H1 (cell line): Measurements from ENCODE around the gene ABHD2. TPM values are rescaled to one million over a fixed set of nuclear protein-coding genes. Genes with fewer than 3 reads are reported as not detected.
A peak's percentile ranks its signal among the peaks of the same experiment; 100 is the strongest.

ENCODE experiments used
- CTCF ChIA-PET: fragments of 300-600 bp; sonication (Branson Sonifier 250); formaldehyde crosslinking; loops from one replicate; lab custom pipeline; 2021; ENCODE audit not compliant: partially characterized antibody; lab: Charles Lee
- POLR2A ChIA-PET: fragments of 300-600 bp; sonication (Branson Sonifier 250); formaldehyde crosslinking; loops from one replicate; lab custom pipeline; 2021; ENCODE audit warnings: inconsistent platforms; ENCODE audit not compliant: partially characterized antibody; lab: Charles Lee
- DNase-seq, 2 experiments: peaks; one replicate each; pipeline versions ENCODE4 v3.0.0 to v3.0.0-alpha.2; 2010 to 2022; ENCODE audit warnings: low spot score in 2 of 2, low read depth in 1 of 2, mixed read lengths in 1 of 2
- FAIRE-seq: peaks from 2 replicates; lab custom pipeline; 2011; peaks lifted over from hg19 to GRCh38; lab: Jason Lieb, UNC
- H2AFZ ChIP-seq: 2 replicates; pipeline ENCODE4 v1.8.1; 2012; ENCODE audit warnings: low read length, inconsistent platforms
- H2AK5ac ChIP-seq: 2 replicates; pipeline ENCODE4 v1.6.1; 2013; ENCODE audit warnings: low read depth, low read length
- H2BK120ac ChIP-seq: replicated peaks from 2 replicates; pipeline ENCODE3; 2013; ENCODE audit warnings: low read depth, low read length, inconsistent platforms
- H2BK12ac ChIP-seq: 2 replicates; pipeline ENCODE4 v1.6.1; 2013; ENCODE audit warnings: low read depth, low read length
- H2BK15ac ChIP-seq: 2 replicates; pipeline ENCODE4 v1.6.1; 2013; ENCODE audit warnings: low read length
- H2BK20ac ChIP-seq: 2 replicates; pipeline ENCODE4 v1.6.1; 2013; ENCODE audit warnings: low read length
- H2BK5ac ChIP-seq: 2 replicates; pipeline ENCODE4 v1.6.1; 2013; ENCODE audit warnings: low read depth, low read length
- H3K14ac ChIP-seq: 2 replicates; pipeline ENCODE4 v1.6.1; 2013; ENCODE audit warnings: inconsistent platforms; ENCODE audit not compliant: insufficient read length
- H3K18ac ChIP-seq: 2 replicates; pipeline ENCODE4 v1.6.1; 2013; ENCODE audit warnings: low read length; ENCODE audit errors: extremely low read depth
- H3K23ac ChIP-seq: 2 replicates; pipeline ENCODE4 v1.6.1; 2013; ENCODE audit warnings: inconsistent platforms; ENCODE audit not compliant: insufficient read length
- H3K23me2 ChIP-seq: 2 replicates; pipeline ENCODE4 v1.6.1; 2013; ENCODE audit warnings: low read depth, low read length
- H3K27ac ChIP-seq: 2 replicates; pipeline ENCODE4 v1.6.1; 2011; ENCODE audit warnings: low read depth, low read length, inconsistent platforms
- H3K27me3 ChIP-seq, 4 experiments: replicated peaks in 1 of 4; 1 replicate in 1 of 4; 2 replicates in 3 of 4; pipeline versions ENCODE4 v1.6.1 to v1.8.1; 2011 to 2013; ENCODE audit warnings: low read length in 3 of 4, mild to moderate bottlenecking in 3 of 4, inconsistent platforms in 2 of 4, mixed read lengths in 2 of 4, moderate library complexity in 1 of 4; ENCODE audit not compliant: control insufficient read depth in 3 of 4, insufficient read depth in 3 of 4; ENCODE audit errors: extremely low read depth in 1 of 4
- H3K36me3 ChIP-seq, 4 experiments: 2 replicates each; pipeline versions ENCODE4 v1.6.1 to v1.8.1; 2011 to 2013; ENCODE audit warnings: mild to moderate bottlenecking in 4 of 4, low read length in 3 of 4, moderate library complexity in 2 of 4, control low read depth in 1 of 4, inconsistent platforms in 1 of 4; ENCODE audit not compliant: insufficient read depth in 4 of 4, control insufficient read depth in 2 of 4
- H3K4ac ChIP-seq: replicated peaks from 2 replicates; pipeline ENCODE3; 2013; ENCODE audit warnings: low read length, low read depth, mixed read lengths, inconsistent platforms; ENCODE audit not compliant: insufficient read length
- H3K4me1 ChIP-seq, 4 experiments: replicated peaks in 1 of 4; 1 replicate in 1 of 4; 2 replicates in 3 of 4; pipeline versions ENCODE4 v1.6.1 to v1.8.1; 2011 to 2013; ENCODE audit warnings: low read length in 3 of 4, inconsistent platforms in 2 of 4, mixed read lengths in 1 of 4; ENCODE audit not compliant: insufficient read depth in 4 of 4, control insufficient read depth in 3 of 4
- H3K4me2 ChIP-seq, 2 experiments: 2 replicates each; pipeline versions ENCODE4 v1.6.1 to v1.8.1; 2011 to 2013; ENCODE audit warnings: low read depth in 2 of 2, low read length in 2 of 2, control low read depth in 1 of 2, inconsistent platforms in 1 of 2, mild to moderate bottlenecking in 1 of 2; ENCODE audit not compliant: insufficient read depth in 1 of 2
- H3K4me3 ChIP-seq, 4 experiments: fragments of 200-600, 300-600 bp in 1 of 4; sonication (generic), shearing (Covaris generic), sonication (Bioruptor Twin) in 1 of 4; 2 replicates each; pipeline versions ENCODE4 v1.5.1 to v1.8.1; 2011 to 2016; ENCODE audit warnings: low read length in 4 of 4, low read depth in 3 of 4, control low read depth in 2 of 4, inconsistent platforms in 2 of 4, mild to moderate bottlenecking in 2 of 4, mixed read lengths in 1 of 4, moderate library complexity in 1 of 4; ENCODE audit not compliant: insufficient read depth in 2 of 4; ENCODE audit errors: extremely low read depth in 1 of 4
- H3K56ac ChIP-seq: replicated peaks from 2 replicates; pipeline ENCODE3; 2013; ENCODE audit warnings: low read depth, mild to moderate bottlenecking, mixed read lengths, low read length, inconsistent platforms; ENCODE audit not compliant: insufficient read length
- H3K79me1 ChIP-seq: 2 replicates; pipeline ENCODE4 v1.6.1; 2013; ENCODE audit warnings: low read depth, low read length, control low read depth
- H3K79me2 ChIP-seq, 2 experiments: 2 replicates each; pipeline versions ENCODE4 v1.6.1 to v1.8.1; 2012 to 2013; ENCODE audit warnings: low read length in 2 of 2, mild to moderate bottlenecking in 2 of 2, inconsistent platforms in 1 of 2; ENCODE audit not compliant: insufficient read depth in 2 of 2, control insufficient read depth in 1 of 2
- H3K9ac ChIP-seq, 4 experiments: replicated peaks in 1 of 4; 1 replicate in 1 of 4; 2 replicates in 3 of 4; pipeline versions ENCODE4 v1.6.1 to v1.8.1; 2011 to 2013; ENCODE audit warnings: low read depth in 3 of 4, low read length in 3 of 4, control low read depth in 2 of 4, mild to moderate bottlenecking in 2 of 4, moderate library complexity in 2 of 4, inconsistent platforms in 1 of 4; ENCODE audit errors: extremely low read depth in 1 of 4
- H3K9me3 ChIP-seq, 2 experiments: 2 replicates each; pipeline versions ENCODE4 v1.6.1 to v1.8.1; 2012 to 2013; ENCODE audit warnings: mild to moderate bottlenecking in 2 of 2, moderate library complexity in 2 of 2, control low read depth in 1 of 2, inconsistent platforms in 1 of 2, low read depth in 1 of 2, low read length in 1 of 2, mixed read lengths in 1 of 2; ENCODE audit not compliant: insufficient read depth in 2 of 2
- H4K20me1 ChIP-seq, 2 experiments: replicated peaks in 1 of 2; 2 replicates each; pipeline versions ENCODE3 to v1.8.1; 2011 to 2013; ENCODE audit warnings: inconsistent platforms in 2 of 2, low read length in 2 of 2, mild to moderate bottlenecking in 1 of 2; ENCODE audit not compliant: insufficient read depth in 2 of 2, control insufficient read depth in 1 of 2
- H4K5ac ChIP-seq: 2 replicates; pipeline ENCODE4 v1.6.1; 2013; ENCODE audit warnings: low read length, low read depth, mixed read lengths, inconsistent platforms; ENCODE audit not compliant: insufficient read length
- H4K8ac ChIP-seq: 2 replicates; pipeline ENCODE4 v1.8.0; 2013; ENCODE audit warnings: mild to moderate bottlenecking, moderate library complexity, low read length, inconsistent platforms; ENCODE audit not compliant: insufficient read depth; ENCODE audit errors: extremely low read depth
- H4K91ac ChIP-seq: replicated peaks from 2 replicates; pipeline ENCODE3; 2013; ENCODE audit warnings: low read length, mixed read lengths, inconsistent platforms; ENCODE audit not compliant: insufficient read length
- HDAC6 ChIP-seq: IDR thresholded peaks from one replicate; pipeline ENCODE4 v1.7.1; 2012; ENCODE audit warnings: low read depth, mild to moderate bottlenecking, inconsistent platforms, low read length, moderate library complexity
- JUND ChIP-seq: IDR thresholded peaks from 2 replicates; pipeline ENCODE4 v1.6.1; 2011; ENCODE audit warnings: mild to moderate bottlenecking, improper control_type of control experiment, low read length
- KDM5A ChIP-seq: fragments of 200-600 bp; IDR thresholded peaks from 2 replicates; pipeline ENCODE4 v1.7.1; 2012; ENCODE audit warnings: mild to moderate bottlenecking, low read length, inconsistent platforms, mixed read lengths
- MAX ChIP-seq: IDR thresholded peaks from 2 replicates; pipeline ENCODE4 v1.6.1; 2012; ENCODE audit warnings: inconsistent platforms
- POLR2AphosphoS5 ChIP-seq: IDR thresholded peaks from 2 replicates; pipeline ENCODE4 v1.6.1; 2011; ENCODE audit warnings: low read depth, low read length
- RXRA ChIP-seq: IDR thresholded peaks from 2 replicates; pipeline ENCODE4 v1.6.1; 2011; ENCODE audit warnings: low read depth, mild to moderate bottlenecking, low read length, moderate library complexity; ENCODE audit not compliant: insufficient read depth
- SIRT6 ChIP-seq: IDR thresholded peaks from one replicate; pipeline ENCODE4 v1.7.1; 2012; ENCODE audit warnings: low read length, inconsistent platforms
- SP1 ChIP-seq: IDR thresholded peaks from 2 replicates; pipeline ENCODE4 v1.6.1; 2011; ENCODE audit warnings: low read depth, low read length
- TEAD4 ChIP-seq: IDR thresholded peaks from 2 replicates; pipeline ENCODE4 v1.6.1; 2012; ENCODE audit warnings: low read depth, low read length, inconsistent platforms, mixed read lengths
- YY1 ChIP-seq: IDR thresholded peaks from 2 replicates; pipeline ENCODE4 v1.6.1; 2011; ENCODE audit warnings: low read depth, mild to moderate bottlenecking, low read length
- WGBS, 2 experiments: shearing (Covaris generic) in 1 of 2; methylation state at CpG; one replicate each; pipeline versions ENCODE4 v1.1.6 to v1.1.7; 2013 to 2015; ENCODE audit warnings: low lambda C conversion rate in 2 of 2, mixed read lengths in 2 of 2, inconsistent platforms in 1 of 2, low coverage in 1 of 2, missing lambda C conversion rate in 1 of 2; ENCODE audit not compliant: insufficient replicate concordance in 2 of 2, insufficient coverage in 1 of 2, insufficient read length in 1 of 2; ENCODE audit errors: extremely low coverage in 1 of 2, missing lambda C conversion rate in 1 of 2; 5-methylcytosine and 5-hydroxymethylcytosine counted together
- polyA plus RNA-seq, 7 experiments: library from polyadenylated mRNA; depleted of rRNA in 3 of 7; stranded (reverse) in 5 of 7; unstranded in 2 of 7; fragments of >200 nt in 5 of 7; fragments of 200-250 nt in 2 of 7; gene quantifications; 1 replicate in 5 of 7; 2 replicates in 1 of 7; 4 replicates in 1 of 7; pipeline versions ENCODE4 v1.2.1 to v1.2.3, GENCODE V29; 2011 to 2013; ENCODE audit warnings: missing spikeins in 2 of 7, mixed read lengths in 2 of 7
- total RNA-seq: library from RNA; stranded (reverse); fragmentation: NEBNext Ultra II Directional; extraction: Animal tissue kit (Norgen Biotek cat#: 25700); gene quantifications from 2 replicates; pipeline ENCODE4 v1.2.1, GENCODE V29; 2021
- TF ChIP-seq, protein P1 (sequence below): IDR thresholded peaks from 2 replicates; pipeline ENCODE4 v1.6.1; 2011; ENCODE audit warnings: low read depth, mild to moderate bottlenecking, low read length; ENCODE audit not compliant: insufficient read depth

ABHD2 gene
- total and polyA plus RNA-seq, 2 of the 8 experiments (the other 6 are each of a cell fraction or from before 2014, with no cell fraction given) = 9.1 to 23.7 TPM

DNA sequence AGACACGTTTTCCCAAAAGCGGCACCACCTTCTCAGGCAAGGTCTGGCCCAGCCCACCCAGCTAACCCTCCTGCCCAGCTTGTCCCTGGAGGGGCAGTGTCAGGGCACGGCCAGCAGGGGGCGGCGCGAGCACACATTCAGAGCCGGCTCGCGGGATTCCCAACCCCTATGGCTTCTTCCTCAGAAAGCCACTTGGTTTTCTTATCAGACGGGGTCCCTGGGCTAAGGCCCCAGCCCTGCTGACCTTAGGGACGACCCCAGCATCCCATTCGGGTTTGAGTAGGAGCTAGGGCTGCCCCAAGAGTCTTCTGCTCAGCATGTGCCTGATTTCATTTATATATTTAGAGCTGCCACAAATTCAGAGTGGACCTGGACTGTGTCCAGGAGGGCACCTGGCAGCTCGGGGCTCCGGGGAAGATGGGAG, 118.7 kb downstream of the ABHD2 start:
- Histone ChIP-seq H3K9me3 (no peaks in the 10 kb centered on the region), H4K91ac (no peak overlapping the region), H4K5ac (no peak overlapping the region), H2BK12ac (no peak overlapping the region), H2AK5ac (no peak overlapping the region), H3K18ac (no peak overlapping the region), H3K36me3 (no peaks in the 10 kb centered on the region), H2BK5ac (no peak overlapping the region), H3K23ac (no peak overlapping the region), H3K9ac (no peak overlapping the region), H4K20me1 (no peaks in the 10 kb centered on the region), H3K79me1 (no peaks in the 10 kb centered on the region), H2AFZ (peak overlapping the region; percentile 80; the same call in 1 of the 2 replicates), H3K4me3 (no peak overlapping the region), H3K4ac (no peak overlapping the region), H4K8ac (peak overlapping the region; percentile 64; the same call in 1 of the 2 replicates), H3K4me2 (peak overlapping the region in 1 of 2 experiments; percentile 22; a peak in 1 of 4 replicates), H3K79me2 (no peaks in the 10 kb centered on the region), H3K56ac (no peak overlapping the region), H2BK20ac (no peak overlapping the region), H3K14ac (no peak overlapping the region), H3K23me2 (no peaks in the 10 kb centered on the region), H3K27me3 (no peaks in the 10 kb centered on the region; a peak in 1 of 7 replicates), H2BK15ac (no peak overlapping the region), H3K27ac (no peak overlapping the region), H2BK120ac (no peak overlapping the region), H3K4me1 (no peaks in the 10 kb centered on the region; a peak in 2 of 7 replicates)
- POLR2A ChIA-PET = interaction anchor here (1.6 kb wide), 2 partner anchors 16 to 27 kb away, joined by 4 read pairs; no protein-coding TSS in a partner anchor
- CTCF ChIA-PET = interaction anchor here (0.6 to 3.3 kb wide), 53 partner anchors 8 to 876 kb away, joined by 3 to 36 read pairs (median 5); partner anchors contain the start of genes FANCI and RLBP1
- FAIRE-seq = no peak
- WGBS, 2 experiments = 19% methylated on average over 14 of the region's 14 CpGs; no CpG with 5 or more reads in 1 of the 2 experiments
- peak; percentile 50 to 96 for DNase-seq
- TF ChIP-seq HDAC6 = no peak
- TF ChIP-seq RXRA = 0 out of 2 replicates have a peak, but pooled peaks have one; percentile 4
- TF ChIP-seq POLR2AphosphoS5 = no peak
- no peak for TF ChIP-seq SIRT6
- TF ChIP-seq KDM5A = no peak
- 0 out of 2 replicates have a peak, but pooled peaks have one; percentile 10 for TF ChIP-seq MAX
- TF ChIP-seq SP1 = no peak
- peak; percentile 76; the same call in 1 of the 2 replicates for TF ChIP-seq YY1
- TF ChIP-seq, protein P1, sequence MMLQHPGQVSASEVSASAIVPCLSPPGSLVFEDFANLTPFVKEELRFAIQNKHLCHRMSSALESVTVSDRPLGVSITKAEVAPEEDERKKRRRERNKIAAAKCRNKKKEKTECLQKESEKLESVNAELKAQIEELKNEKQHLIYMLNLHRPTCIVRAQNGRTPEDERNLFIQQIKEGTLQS = no peak
- peak; percentile 28; the same call in 1 of the 2 replicates for TF ChIP-seq JUND
- TF ChIP-seq TEAD4 = no peak
